Smooth muscle cell of the brain vasculature (primary cell): ENCODE data around the gene TCF7L2.

Experiments
- DNase-seq: peaks from one replicate; pipeline ENCODE4 v3.0.0-alpha.2; 2012; ENCODE audit warnings: low read depth, low spot score

TCF7L2 gene

GRCh38 chr10:113142601-113143362 lies 192.7 kb downstream of the TCF7L2 start:
- DNase-seq: no peak

GRCh38 chr10:113144576-113144975 lies 194.5 kb downstream of the TCF7L2 start:
- DNase-seq: no peak

- no peak for DNase-seq
Observed at GRCh38 chr10:113148071-113148825, 198.2 kb downstream of the TCF7L2 start.

GRCh38 chr10:113148901-113149300 lies 198.9 kb downstream of the TCF7L2 start:
- no peak for DNase-seq

GRCh38 chr10:113149626-113150025 lies 199.6 kb downstream of the TCF7L2 start:
- no peak for DNase-seq

GRCh38 chr10:113151190-113151666 lies 201.2 kb downstream of the TCF7L2 start:
- DNase-seq: no peak

GRCh38 chr10:113153493-113154102 lies 203.6 kb downstream of the TCF7L2 start:
- no peak for DNase-seq

- DNase-seq: no peak
Observed at GRCh38 chr10:113157441-113157840, 207.4 kb downstream of the TCF7L2 start.

- DNase-seq: no peak
Observed at GRCh38 chr10:113158183-113158582, 208.1 kb downstream of the TCF7L2 start.

- no peak for DNase-seq
Observed at GRCh38 chr10:113159563-113159962, 209.5 kb downstream of the TCF7L2 start.

GRCh38 chr10:113160641-113161040 lies 210.6 kb downstream of the TCF7L2 start:
- DNase-seq: no peak

GRCh38 chr10:113161066-113161465 lies 211.0 kb downstream of the TCF7L2 start:
- DNase-seq: no peak

GRCh38 chr10:113162960-113163359 lies 212.9 kb downstream of the TCF7L2 start:
- DNase-seq: no peak

GRCh38 chr10:113165673-113166072 lies 215.6 kb downstream of the TCF7L2 start:
- DNase-seq: no peak

- no peak for DNase-seq
Observed at GRCh38 chr10:113167702-113168101, 217.7 kb downstream of the TCF7L2 start.

GRCh38 chr10:113168584-113168983 lies 218.5 kb downstream of the TCF7L2 start:
- DNase-seq: peak; percentile 50

- DNase-seq: no peak
Observed at GRCh38 chr10:113169111-113169510, 219.1 kb downstream of the TCF7L2 start.

GRCh38 chr10:113169853-113170460 lies 219.9 kb downstream of the TCF7L2 start:
- DNase-seq: no peak

- DNase-seq: no peak
Observed at GRCh38 chr10:113171662-113172061, 221.6 kb downstream of the TCF7L2 start.

GRCh38 chr10:113175176-113175575 lies 225.1 kb downstream of the TCF7L2 start:
- DNase-seq: no peak

- DNase-seq: no peak
Observed at GRCh38 chr10:113175756-113176651, 226.0 kb downstream of the TCF7L2 start.
